Stimulated activated naive B cell treated with anti-CD40 and anti-IgM and Interleukin-4, amounts not matched to agents 10 μg/mL and 1 μg/mL and 100 μg/mL, for 72 hours (primary cell): Measurements from ENCODE around the gene NBPF6.
"Not testable (repeated sequence)": the region's sequence is repeated elsewhere in the genome, so short reads cannot be mapped to it uniquely, and the experiment has no call there.

ENCODE experiments used
- ATAC-seq, 2 donors: fragments of 150-1000 bp; cut with Tn5 transposase; replicated peaks; 2 replicates each; pipeline ENCODE4 v1.10.0; 2021; ENCODE audit warnings: moderate library complexity in 1 of 2
- DNase-seq: peaks from one replicate; pipeline ENCODE4 v3.0.0; 2021
- H3K27ac Mint-ChIP-seq: one replicate; pipeline ENCODE4 v1.8.0; 2022; ENCODE audit warnings: mild to moderate bottlenecking, mixed read lengths
- H3K27me3 Mint-ChIP-seq, 2 donors: one replicate each; pipeline ENCODE4 v1.8.0; 2022; ENCODE audit warnings: mixed read lengths in 2 of 2
- H3K36me3 Mint-ChIP-seq, 2 donors: one replicate each; pipeline ENCODE4 v1.8.0; 2022; ENCODE audit warnings: mixed read lengths in 2 of 2, mild to moderate bottlenecking in 1 of 2
- H3K4me1 Mint-ChIP-seq, 2 donors: one replicate each; pipeline ENCODE4 v1.8.0; 2022; ENCODE audit warnings: mixed read lengths in 2 of 2, mild to moderate bottlenecking in 1 of 2
- H3K4me3 Mint-ChIP-seq, 2 donors: one replicate each; pipeline ENCODE4 v1.8.0; 2022; ENCODE audit warnings: mild to moderate bottlenecking in 2 of 2, mixed read lengths in 2 of 2, moderate library complexity in 1 of 2
- H3K9me3 Mint-ChIP-seq, 2 donors: one replicate each; pipeline ENCODE4 v1.8.0; 2022; ENCODE audit warnings: mixed read lengths in 2 of 2, mild to moderate bottlenecking in 1 of 2

The NBPF6 gene, protein sequence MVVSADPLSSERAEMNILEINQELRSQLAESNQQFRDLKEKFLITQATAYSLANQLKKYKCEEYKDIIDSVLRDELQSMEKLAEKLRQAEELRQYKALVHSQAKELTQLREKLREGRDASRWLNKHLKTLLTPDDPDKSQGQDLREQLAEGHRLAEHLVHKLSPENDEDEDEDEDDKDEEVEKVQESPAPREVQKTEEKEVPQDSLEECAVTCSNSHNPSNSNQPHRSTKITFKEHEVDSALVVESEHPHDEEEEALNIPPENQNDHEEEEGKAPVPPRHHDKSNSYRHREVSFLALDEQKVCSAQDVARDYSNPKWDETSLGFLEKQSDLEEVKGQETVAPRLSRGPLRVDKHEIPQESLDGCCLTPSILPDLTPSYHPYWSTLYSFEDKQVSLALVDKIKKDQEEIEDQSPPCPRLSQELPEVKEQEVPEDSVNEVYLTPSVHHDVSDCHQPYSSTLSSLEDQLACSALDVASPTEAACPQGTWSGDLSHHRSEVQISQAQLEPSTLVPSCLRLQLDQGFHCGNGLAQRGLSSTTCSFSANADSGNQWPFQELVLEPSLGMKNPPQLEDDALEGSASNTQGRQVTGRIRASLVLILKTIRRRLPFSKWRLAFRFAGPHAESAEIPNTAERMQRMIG

DNA sequence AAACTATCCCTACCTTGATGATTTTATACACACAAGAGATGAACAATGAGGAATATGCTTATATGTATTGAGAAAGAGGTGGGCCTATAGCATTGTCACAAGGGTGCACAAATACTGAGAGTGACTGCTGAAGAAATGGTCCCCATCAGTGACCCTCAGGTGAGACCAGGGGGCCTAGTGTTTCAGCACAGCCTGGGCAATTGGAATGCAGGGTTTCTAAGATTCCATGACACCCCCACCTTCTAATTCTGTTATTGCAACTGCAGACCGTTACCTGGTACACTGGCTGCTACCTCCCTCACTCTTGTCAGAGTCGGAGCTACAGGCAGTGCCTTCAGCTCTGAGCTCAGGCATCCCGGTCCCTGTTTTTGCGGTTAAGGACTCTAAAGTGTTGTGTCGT is at the start of gene NBPF6:
TSS of gene NBPF6 (plus strand) at position 301 of the 400 bp plus-strand sequence. CDS start 259 bp downstream, outside the sequence.
- not testable (repeated sequence) for DNase-seq, H3K36me3 Mint-ChIP-seq, H3K27ac Mint-ChIP-seq, H3K4me1 Mint-ChIP-seq, ATAC-seq, H3K4me3 Mint-ChIP-seq, H3K27me3 Mint-ChIP-seq, H3K9me3 Mint-ChIP-seq

DNA sequence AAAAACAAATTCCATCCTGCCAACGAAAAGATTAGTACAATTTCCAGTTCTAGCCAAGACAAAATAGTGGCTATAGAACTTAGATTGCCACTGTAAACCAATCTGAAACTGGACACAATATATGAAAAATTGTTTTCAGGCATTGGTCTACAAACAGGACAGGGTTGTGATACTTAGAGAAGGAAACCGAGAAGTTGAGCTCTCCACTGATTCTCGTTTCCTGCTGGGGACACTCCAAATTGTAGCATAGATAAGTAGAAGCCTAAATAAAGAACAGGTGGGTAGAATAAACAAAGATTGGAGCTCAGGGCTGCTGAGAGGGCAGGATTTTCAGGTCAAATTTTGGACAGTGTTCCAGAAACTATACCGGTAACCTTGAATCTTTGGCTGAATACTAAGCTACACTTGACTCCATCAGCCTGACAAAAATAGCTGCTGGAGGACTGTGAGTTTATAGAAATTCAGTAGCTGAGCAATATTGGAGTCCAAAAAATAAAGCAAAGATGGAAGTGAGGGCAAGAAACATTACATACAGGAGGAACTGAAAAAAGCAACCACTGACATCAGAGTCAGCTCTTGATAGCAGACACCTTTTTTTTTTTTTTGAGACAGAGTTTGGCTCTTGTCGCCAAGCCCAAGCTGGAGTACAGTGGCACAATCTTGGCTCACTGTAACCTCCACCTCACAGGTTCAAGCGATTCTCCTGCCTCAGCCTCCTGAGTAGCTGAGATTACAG is 38.9 kb upstream of the NBPF6 start:
- not testable (repeated sequence) for H3K27me3 Mint-ChIP-seq, ATAC-seq

DNA sequence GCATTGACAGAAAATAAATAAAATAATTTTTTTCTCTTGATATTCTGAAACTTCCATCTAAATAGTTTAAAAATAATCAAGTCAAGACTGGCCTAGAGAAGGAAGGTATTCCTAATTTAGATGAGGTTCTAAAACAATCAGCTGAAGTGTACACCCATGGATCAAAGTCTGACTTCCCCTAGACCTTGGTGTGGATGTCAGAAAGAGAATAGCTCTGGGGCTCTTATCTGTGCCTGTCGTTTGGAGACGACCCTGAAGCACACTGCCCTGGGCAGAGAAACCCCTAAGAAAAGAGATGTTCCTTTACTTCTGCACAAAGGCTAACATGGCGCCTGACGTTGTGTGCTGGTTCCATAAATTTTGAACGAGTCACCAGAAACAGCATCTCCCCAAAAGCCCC is 30.0 kb upstream of the NBPF6 start:
- not testable (repeated sequence) for H3K27ac Mint-ChIP-seq, ATAC-seq, H3K36me3 Mint-ChIP-seq, H3K4me3 Mint-ChIP-seq, H3K27me3 Mint-ChIP-seq, DNase-seq, H3K9me3 Mint-ChIP-seq, H3K4me1 Mint-ChIP-seq

More for the DNA sequence above, 38.9 kb upstream of the NBPF6 start:
- H3K9me3 Mint-ChIP-seq, H3K27ac Mint-ChIP-seq, DNase-seq, H3K4me3 Mint-ChIP-seq, H3K36me3 Mint-ChIP-seq, H3K4me1 Mint-ChIP-seq: not testable (repeated sequence)

DNA sequence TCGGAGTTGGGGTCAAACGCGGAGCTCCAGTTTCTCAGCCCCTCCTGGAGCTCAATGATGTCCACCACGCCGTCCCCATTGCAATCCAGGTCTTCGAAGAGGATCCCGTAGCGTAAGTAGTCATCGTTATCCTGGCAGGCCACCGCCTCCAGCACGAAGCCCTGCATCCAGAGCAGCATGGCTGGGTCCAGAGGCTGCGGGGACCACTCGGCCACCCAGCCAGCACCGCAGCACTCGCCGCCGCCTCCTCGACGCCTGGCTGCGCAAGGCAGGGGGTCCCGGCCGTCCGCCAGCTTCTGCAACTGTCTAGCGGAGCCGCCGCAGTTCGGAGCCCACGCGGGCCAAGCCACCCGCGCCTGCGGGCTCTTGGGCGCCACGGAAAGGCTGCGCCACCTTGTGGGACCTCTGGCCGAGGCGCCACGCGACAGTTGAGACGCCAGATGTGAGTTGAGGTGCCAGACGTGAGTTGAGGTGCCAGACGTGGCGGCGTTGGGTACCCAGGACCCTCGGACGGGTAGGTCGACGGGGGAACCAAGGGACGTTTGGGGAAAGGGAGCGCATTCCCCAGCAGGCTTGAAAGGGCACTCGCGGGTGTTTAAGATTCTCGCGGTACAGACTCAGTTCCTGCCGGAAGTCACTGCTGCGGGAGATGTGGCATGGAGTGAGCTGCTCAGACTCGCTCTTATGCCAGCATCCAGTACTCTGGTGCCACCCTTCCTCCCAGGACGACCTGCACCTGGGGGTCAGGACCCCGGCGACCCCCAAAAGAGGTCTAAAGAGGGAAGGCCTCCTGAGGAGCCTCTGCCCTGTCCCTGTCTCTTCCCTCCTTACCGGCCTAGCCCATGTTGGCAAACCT is 28.9 kb upstream of the NBPF6 start:
- H3K9me3 Mint-ChIP-seq, DNase-seq, H3K36me3 Mint-ChIP-seq, H3K4me1 Mint-ChIP-seq, H3K27me3 Mint-ChIP-seq, H3K27ac Mint-ChIP-seq, H3K4me3 Mint-ChIP-seq: not testable (repeated sequence)
- peak; percentile 91 to 93 for ATAC-seq

DNA sequence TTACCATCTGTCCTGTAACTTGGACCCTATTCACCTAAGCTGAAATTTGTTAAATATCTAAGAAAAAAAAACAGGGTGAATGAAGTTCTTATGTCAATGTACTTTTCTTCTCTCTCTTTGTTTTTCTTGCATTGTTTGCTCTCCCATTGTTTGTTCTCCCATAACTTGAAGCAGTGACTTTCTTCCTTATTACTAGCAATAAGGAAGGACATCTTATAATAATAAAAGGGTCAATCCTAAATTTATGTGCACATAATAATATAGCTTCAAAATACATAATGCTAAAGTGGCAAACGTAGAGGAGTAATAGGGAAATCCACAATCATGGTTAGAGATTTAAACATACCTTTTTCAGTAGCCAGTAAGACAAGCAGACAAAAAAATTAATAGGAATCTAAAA is 23.3 kb upstream of the NBPF6 start:
- ATAC-seq, H3K36me3 Mint-ChIP-seq, H3K9me3 Mint-ChIP-seq, DNase-seq, H3K27me3 Mint-ChIP-seq, H3K27ac Mint-ChIP-seq, H3K4me3 Mint-ChIP-seq, H3K4me1 Mint-ChIP-seq: not testable (repeated sequence)

DNA sequence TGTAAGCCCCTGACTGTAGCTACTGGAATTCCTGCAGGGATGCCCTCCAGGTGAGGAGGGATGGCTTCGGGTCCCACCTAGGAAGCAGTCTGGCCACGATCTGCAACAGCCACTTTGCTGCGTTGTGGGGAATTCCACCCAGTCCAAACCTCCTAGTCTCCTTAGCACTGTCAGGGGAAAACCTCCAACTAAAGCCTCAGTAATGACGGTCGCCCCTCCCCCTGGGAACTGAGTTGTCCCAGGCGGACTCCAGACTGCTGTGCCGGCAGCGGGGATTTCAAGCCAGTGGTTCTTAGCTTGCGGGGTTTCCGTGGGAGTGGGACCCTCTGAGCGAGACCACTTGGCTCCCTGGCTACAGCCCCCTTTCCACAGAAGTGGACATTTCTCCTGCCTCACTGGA is 18.1 kb upstream of the NBPF6 start:
- not testable (repeated sequence) for ATAC-seq, H3K27me3 Mint-ChIP-seq, H3K27ac Mint-ChIP-seq, DNase-seq, H3K9me3 Mint-ChIP-seq, H3K4me3 Mint-ChIP-seq, H3K36me3 Mint-ChIP-seq, H3K4me1 Mint-ChIP-seq

DNA sequence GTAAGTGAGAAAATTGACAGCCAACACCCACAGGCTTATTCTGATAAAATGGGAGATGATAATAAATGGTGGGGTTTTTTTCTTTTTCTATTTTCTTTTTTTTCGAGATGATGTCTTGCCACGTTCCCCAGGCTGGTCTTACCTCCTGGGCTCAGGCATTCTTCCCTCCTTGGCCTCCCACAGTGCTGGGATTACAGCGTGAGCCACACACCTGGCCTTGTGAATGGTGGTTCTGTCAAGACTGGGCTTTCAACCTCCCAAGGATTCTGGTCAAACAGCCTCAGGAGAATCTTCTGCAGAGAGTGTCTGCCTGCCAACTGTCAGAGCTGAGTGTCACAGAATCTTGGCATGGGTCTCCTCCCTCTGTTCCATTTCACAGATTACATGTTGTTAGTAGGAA is 16.7 kb upstream of the NBPF6 start:
- not testable (repeated sequence) for ATAC-seq, DNase-seq, H3K27me3 Mint-ChIP-seq, H3K9me3 Mint-ChIP-seq, H3K36me3 Mint-ChIP-seq, H3K27ac Mint-ChIP-seq, H3K4me1 Mint-ChIP-seq, H3K4me3 Mint-ChIP-seq

DNA sequence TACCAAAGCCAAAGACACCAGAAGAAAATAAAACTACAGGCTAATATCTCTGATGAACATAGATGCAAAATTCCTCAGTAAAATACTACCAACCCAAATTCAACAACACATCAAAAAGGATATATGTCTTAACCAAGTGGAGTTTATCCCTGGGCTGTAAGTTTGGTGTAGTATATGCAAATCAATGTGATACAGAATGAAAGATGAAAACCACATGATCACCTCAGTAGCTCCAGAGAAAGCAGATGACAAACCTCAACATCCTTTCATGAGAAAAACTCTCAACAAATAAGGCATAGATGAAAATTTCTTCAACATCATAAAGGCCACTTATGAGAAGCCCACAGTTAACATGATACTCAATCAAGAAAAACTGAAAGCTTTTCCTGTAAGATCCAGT is 11.6 kb upstream of the NBPF6 start:
- ATAC-seq, result peak; percentile 83 to 91
- not testable (repeated sequence) for H3K9me3 Mint-ChIP-seq, H3K36me3 Mint-ChIP-seq, H3K4me1 Mint-ChIP-seq, DNase-seq, H3K27ac Mint-ChIP-seq, H3K4me3 Mint-ChIP-seq, H3K27me3 Mint-ChIP-seq

DNA sequence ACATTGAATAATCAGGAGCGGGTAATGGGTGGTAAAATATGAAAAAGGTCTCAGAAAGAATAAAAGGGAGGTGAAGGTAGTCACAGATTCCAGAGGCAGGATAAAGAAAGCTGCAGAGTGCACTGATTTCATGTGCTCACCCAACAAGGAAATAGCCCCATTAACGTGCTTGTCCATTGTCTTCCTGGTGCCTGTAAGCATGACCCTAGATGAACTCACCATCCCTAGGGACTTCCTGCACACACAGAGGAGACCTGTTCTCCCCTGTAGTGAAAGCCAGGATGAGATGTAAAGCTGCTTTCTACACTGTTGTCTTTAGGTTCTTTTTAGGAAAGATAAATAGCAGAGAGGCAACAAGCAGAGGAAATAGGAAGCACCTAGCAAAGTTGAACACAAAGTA is 4.4 kb downstream of the NBPF6 start:
- ATAC-seq, H3K27ac Mint-ChIP-seq, H3K36me3 Mint-ChIP-seq, H3K27me3 Mint-ChIP-seq, H3K9me3 Mint-ChIP-seq, DNase-seq, H3K4me1 Mint-ChIP-seq, H3K4me3 Mint-ChIP-seq: not testable (repeated sequence)

DNA sequence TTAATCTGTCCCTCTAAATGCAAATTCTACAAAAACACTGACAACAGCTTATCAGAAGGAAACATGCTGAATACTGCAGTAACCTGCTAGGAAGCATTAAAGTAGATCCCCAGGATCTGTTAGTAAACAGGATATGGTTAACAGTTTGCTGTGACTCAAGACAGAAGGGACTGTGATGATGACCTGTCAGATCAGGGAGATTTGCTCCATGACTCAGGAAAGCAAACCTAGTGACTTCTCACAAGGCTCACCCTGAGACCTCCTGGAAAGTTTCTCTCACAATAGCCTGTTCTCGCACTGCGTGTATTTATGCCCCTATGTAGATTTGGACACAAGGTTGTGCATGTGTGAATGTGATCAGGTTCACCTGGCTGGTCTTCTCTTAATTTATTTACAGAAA is 8.5 kb downstream of the NBPF6 start:
- H3K27me3 Mint-ChIP-seq, ATAC-seq, H3K4me3 Mint-ChIP-seq, H3K27ac Mint-ChIP-seq, H3K9me3 Mint-ChIP-seq, DNase-seq, H3K36me3 Mint-ChIP-seq, H3K4me1 Mint-ChIP-seq: not testable (repeated sequence)

DNA sequence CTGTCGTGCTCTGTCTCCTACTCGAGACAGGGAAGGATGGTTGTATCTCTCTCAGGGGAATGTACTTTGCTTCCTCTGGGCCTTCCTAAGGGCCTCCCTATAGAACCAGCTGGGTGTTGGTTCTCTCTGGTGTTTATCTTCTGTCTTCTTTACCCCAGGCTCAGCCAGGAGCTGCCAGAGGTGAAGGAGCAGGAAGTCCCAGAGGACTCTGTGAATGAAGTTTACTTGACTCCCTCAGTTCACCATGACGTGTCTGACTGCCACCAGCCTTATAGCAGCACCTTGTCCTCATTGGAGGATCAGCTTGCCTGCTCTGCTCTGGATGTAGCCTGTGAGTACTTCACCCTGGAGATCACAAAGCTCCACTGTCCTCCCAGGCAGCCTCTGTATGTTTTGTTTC is 11.6 kb downstream of the NBPF6 start:
- not testable (repeated sequence) for H3K27ac Mint-ChIP-seq

DNA sequence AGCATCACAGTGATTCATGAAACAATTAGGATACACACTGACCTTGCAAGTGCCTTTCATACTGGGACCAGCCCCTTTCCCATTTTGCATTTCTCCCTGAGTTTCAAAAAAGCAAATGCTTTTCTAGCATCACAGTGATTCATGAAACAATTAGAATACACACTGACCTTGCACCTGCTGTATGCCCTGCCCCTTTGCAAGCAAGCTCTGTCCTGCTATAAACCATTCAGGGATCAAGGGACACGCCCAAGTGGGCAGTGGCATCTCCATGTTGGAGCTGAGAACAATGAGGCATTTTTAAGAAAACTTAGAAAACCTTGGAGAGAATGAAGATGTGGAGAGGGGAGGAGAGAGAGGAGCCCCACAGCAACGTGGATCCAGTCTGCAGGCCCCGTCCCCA is 13.8 kb downstream of the NBPF6 start:
- H3K27ac Mint-ChIP-seq, H3K4me1 Mint-ChIP-seq, DNase-seq, ATAC-seq, H3K4me3 Mint-ChIP-seq, H3K9me3 Mint-ChIP-seq, H3K36me3 Mint-ChIP-seq, H3K27me3 Mint-ChIP-seq: not testable (repeated sequence)

More for the DNA sequence above, 11.6 kb downstream of the NBPF6 start:
- H3K27me3 Mint-ChIP-seq, H3K4me3 Mint-ChIP-seq, DNase-seq, H3K9me3 Mint-ChIP-seq, H3K36me3 Mint-ChIP-seq, H3K4me1 Mint-ChIP-seq: not testable (repeated sequence)
- peak in 1 of 2 donors; percentile 25 for ATAC-seq

DNA sequence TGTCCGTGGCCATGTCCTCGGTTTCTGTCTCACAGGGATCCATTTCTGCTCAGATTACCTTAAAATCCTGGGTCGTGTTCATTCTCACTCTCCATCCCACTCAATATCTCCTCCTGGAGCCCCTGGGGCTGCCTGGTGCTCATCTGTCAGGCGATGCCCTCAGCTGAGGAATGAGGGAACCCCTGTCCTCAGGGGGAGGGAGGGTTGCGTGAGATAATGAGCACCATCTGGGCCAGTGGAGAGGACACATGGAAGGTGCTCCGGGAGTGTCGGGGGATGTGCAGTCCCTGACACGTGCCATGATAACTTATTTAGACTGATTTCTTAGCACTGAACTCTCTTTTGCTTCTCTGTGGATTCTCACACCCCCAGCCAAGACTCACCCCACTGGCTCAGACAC is 16.0 kb downstream of the NBPF6 start:
- not testable (repeated sequence) for ATAC-seq, H3K4me1 Mint-ChIP-seq, H3K4me3 Mint-ChIP-seq, H3K36me3 Mint-ChIP-seq, H3K9me3 Mint-ChIP-seq, H3K27me3 Mint-ChIP-seq, DNase-seq, H3K27ac Mint-ChIP-seq

DNA sequence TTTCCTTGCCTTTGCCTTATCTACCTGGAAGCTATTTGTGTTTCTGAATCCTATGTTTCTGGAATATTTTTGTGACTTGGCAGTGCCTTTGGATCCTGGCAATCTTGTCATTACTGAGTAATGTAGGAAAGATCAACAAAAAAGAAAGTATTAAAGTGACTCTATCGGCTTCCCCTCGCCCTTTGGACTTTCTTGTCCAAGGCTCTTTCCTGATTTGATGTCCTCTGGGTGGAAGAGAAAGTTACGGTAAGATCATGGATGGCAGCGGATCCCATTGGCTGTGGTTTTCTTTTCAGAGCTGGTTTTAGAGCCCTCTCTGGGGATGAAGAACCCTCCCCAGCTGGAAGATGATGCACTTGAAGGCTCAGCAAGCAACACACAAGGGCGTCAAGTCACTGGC is 17.0 kb downstream of the NBPF6 start:
- ATAC-seq, H3K4me1 Mint-ChIP-seq, H3K36me3 Mint-ChIP-seq, H3K9me3 Mint-ChIP-seq, H3K27me3 Mint-ChIP-seq, H3K4me3 Mint-ChIP-seq, H3K27ac Mint-ChIP-seq, DNase-seq: not testable (repeated sequence)
